MCF 10A (cell line): ENCODE results near the gene ZFHX3. TPM values are rescaled to one million over a fixed set of nuclear protein-coding genes. Genes with fewer than 3 reads are reported as not detected.

Source experiments
- BruUV-seq: library from RNA; stranded (reverse); fragments of 400-500 nt; replicated peaks from 2 replicates; lab custom pipeline; 2021; lab: Mats Ljungman, UMichigan
- CTCF ChIA-PET: fragments of 300-600 bp; sonication (Branson Sonifier 250); formaldehyde crosslinking; extraction: SDS; loops from one replicate; lab custom pipeline; 2021; ENCODE audit warnings: antibody characterized with exemption, inconsistent platforms; lab: Yijun Ruan, JAX
- POLR2A ChIA-PET: fragments of 300-600, 350-650 bp; sonication (Branson Sonifier 250); formaldehyde crosslinking; extraction: SDS; loops from one replicate; lab custom pipeline; 2020; ENCODE audit warnings: antibody characterized with exemption, inconsistent platforms; lab: Yijun Ruan, JAX
- DNase-seq: peaks from one replicate; pipeline ENCODE4 v3.0.0-alpha.2; 2018; ENCODE audit not compliant: unreplicated experiment
- H3K27ac Mint-ChIP-seq: one replicate; pipeline ENCODE4 v1.8.0; 2022; ENCODE audit warnings: mild to moderate bottlenecking, low read depth, mixed read lengths; ENCODE audit not compliant: unreplicated experiment
- H3K27me3 Mint-ChIP-seq: one replicate; pipeline ENCODE4 v1.8.0; 2022; ENCODE audit warnings: mixed read lengths; ENCODE audit not compliant: insufficient read depth, unreplicated experiment
- H3K36me3 Mint-ChIP-seq: one replicate; pipeline ENCODE4 v1.8.0; 2022; ENCODE audit warnings: mild to moderate bottlenecking, moderate library complexity, mixed read lengths; ENCODE audit not compliant: insufficient read depth, unreplicated experiment
- H3K4me1 Mint-ChIP-seq: one replicate; pipeline ENCODE4 v1.8.0; 2022; ENCODE audit warnings: mixed read lengths; ENCODE audit not compliant: insufficient read depth, unreplicated experiment
- H3K4me3 Mint-ChIP-seq: one replicate; pipeline ENCODE4 v1.8.0; 2022; ENCODE audit warnings: mild to moderate bottlenecking, moderate library complexity, mixed read lengths; ENCODE audit not compliant: unreplicated experiment
- H3K9me3 Mint-ChIP-seq: one replicate; pipeline ENCODE4 v1.8.0; 2022; ENCODE audit warnings: mixed read lengths; ENCODE audit not compliant: unreplicated experiment
- intact Hi-C: fragments of 100-400 bp; cut with micrococcal nuclease; formaldehyde crosslinking; loops from 2 replicates; pipeline ENCODE4 v1.14.1; 2022
- total RNA-seq: library from RNA; stranded (reverse); gene quantifications from 2 replicates; pipeline ENCODE4 v1.2.3, GENCODE V29; 2022
- TF ChIP-seq, protein P1 (sequence below): fragments of 200-600 bp; IDR thresholded peaks from one replicate; pipeline ENCODE4 v1.8.0; 2022; ENCODE audit warnings: antibody characterized with exemption, mild to moderate bottlenecking; ENCODE audit not compliant: unreplicated experiment

ZFHX3 gene
- total RNA-seq, 1 experiment from 2014 or later, result 27.4 TPM

DNA sequence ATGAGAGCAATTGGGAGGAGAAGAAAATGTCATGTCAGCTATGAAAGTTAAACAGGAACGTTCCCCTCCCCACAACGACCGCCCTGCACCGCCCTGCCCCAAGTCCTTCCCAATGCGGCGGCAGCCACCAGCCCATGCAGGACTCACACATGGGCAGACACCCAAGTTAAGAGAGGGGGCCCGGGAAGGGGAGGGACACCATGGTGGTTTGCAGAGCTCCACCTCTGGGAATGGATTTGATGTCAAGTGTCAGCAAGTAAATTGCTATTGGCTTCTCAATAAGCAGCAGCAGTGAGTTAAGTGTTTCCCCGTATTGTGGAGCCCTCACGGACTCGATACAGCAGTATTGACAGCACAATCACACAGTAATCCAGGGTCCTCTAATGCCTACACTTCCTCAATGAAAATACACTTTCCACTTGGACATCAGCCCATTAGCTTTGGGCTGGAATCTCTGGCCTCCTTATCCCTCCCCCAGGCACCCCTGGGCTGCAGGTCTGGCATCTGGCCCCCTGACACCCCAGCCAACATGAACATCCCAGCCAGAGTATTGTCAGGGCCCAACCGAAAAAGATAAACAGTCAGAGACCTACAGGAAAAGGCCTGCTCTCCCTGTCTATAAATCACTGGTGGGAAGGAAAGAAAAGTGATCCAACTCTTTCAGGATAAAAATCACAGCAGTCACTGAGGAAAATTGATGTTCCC lies 22.6 kb downstream of the ZFHX3 start:
- intact Hi-C loops, result no loop called here
- Mint-ChIP-seq H3K27me3 (no peaks in the 10 kb centered on the region), H3K4me1 (peaks cover 16% of the 10 kb centered on the region), H3K9me3 (no peaks in the 10 kb centered on the region), H3K36me3 (peaks cover 12% of the 10 kb centered on the region), H3K4me3 (no peak overlapping the region), H3K27ac (no peak overlapping the region)
- CTCF ChIA-PET, result interaction anchor here (0.6 to 1.2 kb wide), 2 partner anchors 104 to 193 kb away, joined by 3 to 5 read pairs; no protein-coding TSS in a partner anchor
- POLR2A ChIA-PET, result no interaction called here
- TF ChIP-seq, protein P1, sequence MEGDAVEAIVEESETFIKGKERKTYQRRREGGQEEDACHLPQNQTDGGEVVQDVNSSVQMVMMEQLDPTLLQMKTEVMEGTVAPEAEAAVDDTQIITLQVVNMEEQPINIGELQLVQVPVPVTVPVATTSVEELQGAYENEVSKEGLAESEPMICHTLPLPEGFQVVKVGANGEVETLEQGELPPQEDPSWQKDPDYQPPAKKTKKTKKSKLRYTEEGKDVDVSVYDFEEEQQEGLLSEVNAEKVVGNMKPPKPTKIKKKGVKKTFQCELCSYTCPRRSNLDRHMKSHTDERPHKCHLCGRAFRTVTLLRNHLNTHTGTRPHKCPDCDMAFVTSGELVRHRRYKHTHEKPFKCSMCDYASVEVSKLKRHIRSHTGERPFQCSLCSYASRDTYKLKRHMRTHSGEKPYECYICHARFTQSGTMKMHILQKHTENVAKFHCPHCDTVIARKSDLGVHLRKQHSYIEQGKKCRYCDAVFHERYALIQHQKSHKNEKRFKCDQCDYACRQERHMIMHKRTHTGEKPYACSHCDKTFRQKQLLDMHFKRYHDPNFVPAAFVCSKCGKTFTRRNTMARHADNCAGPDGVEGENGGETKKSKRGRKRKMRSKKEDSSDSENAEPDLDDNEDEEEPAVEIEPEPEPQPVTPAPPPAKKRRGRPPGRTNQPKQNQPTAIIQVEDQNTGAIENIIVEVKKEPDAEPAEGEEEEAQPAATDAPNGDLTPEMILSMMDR, result no peak
- BruUV-seq, result no TSS peak
- no peak for DNase-seq

DNA sequence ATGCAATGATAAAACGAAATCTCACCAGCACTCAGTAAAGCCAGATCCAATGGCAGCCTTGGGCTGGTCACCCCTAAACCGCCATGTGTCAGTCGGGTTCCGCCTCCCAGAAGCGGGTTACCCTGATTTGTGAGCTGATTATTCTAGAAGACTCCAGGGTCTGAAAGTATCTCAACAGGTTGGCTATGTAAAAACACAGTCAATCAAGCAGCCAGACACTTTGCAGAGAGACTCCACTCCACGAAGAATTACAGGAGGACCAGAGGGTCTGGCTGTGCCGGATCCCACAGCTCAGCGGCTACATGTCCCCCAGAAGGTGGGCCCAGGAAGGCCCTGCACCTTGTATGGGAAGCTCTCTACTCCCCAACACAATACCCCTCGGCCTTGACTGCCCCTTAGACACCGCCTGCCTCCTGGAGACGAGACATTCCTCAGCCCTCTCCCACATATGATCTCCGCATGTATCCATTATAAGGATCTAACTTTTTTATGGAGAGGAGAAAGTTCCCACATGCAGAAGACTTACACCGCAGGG lies 23.3 kb downstream of the ZFHX3 start:
- H3K4me3 Mint-ChIP-seq, result no peak overlapping the region
- intact Hi-C loops, result no loop called here
- ChIA-PET POLR2A (no interaction called here), CTCF (interaction anchor here (0.6 to 1.2 kb wide), 3 partner anchors 22 to 192 kb away, joined by 3 to 5 read pairs (median 3); no protein-coding TSS in a partner anchor)
- no TSS peak for BruUV-seq
- no peaks in the 10 kb centered on the region for H3K27me3 Mint-ChIP-seq
- peaks cover 8% of the 10 kb centered on the region for H3K36me3 Mint-ChIP-seq
- TF ChIP-seq, protein P1, result no peak
- H3K9me3 Mint-ChIP-seq, result no peaks in the 10 kb centered on the region
- H3K27ac Mint-ChIP-seq, result no peak overlapping the region
- no peak for DNase-seq
- H3K4me1 Mint-ChIP-seq, result peaks cover 22% of the 10 kb centered on the region

DNA sequence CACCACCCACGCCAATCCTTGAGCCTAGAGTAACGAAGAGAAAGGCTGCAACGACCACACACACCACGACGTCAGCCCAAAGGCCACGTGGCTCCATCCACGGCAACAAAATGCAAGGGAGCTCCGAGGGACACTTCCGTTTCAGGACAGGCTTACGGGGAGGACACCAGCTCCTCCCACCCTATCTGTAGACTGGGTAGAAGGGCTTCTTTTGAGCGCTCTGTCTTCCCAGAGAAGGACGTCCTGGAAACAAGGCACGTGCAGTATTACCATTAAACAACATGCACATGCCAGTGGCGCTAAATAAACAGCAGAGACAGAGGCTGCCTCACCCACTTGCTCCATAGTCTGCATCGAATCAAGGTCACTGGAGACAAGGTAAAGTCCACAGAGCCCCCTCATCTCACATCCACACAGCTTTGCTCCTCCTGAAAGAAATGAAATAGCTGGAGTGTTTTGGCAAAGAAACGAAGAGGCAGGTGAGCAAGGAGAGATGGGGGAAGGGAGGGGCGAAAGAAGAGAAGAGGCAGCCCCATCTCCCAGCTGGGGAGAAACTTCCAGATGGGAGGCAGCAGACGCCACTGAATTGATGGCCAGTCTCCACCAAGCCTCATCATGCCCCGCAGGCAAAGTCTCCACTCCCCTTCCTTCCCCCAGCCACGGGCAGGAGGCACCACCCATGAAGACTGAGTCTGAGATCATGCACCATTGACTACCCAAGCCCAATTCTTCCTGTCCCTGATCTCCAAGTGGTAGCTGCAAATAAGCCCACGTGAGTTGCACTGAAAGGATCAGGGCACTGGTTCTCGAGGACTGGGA lies 24.0 kb downstream of the ZFHX3 start:
- no peak for DNase-seq
- ChIA-PET CTCF (interaction anchor here (0.6 to 1.2 kb wide), 3 partner anchors 23 to 308 kb away, joined by 3 to 5 read pairs (median 3); no protein-coding TSS in a partner anchor), POLR2A (no interaction called here)
- no peak overlapping the region for H3K4me3 Mint-ChIP-seq
- no peaks in the 10 kb centered on the region for H3K27me3 Mint-ChIP-seq
- no peaks in the 10 kb centered on the region for H3K9me3 Mint-ChIP-seq
- TF ChIP-seq, protein P1, result no peak
- peaks cover 13% of the 10 kb centered on the region for H3K36me3 Mint-ChIP-seq
- intact Hi-C loops, result no loop called here
- no peak overlapping the region for H3K27ac Mint-ChIP-seq
- no TSS peak for BruUV-seq
- peaks cover 28% of the 10 kb centered on the region for H3K4me1 Mint-ChIP-seq

DNA sequence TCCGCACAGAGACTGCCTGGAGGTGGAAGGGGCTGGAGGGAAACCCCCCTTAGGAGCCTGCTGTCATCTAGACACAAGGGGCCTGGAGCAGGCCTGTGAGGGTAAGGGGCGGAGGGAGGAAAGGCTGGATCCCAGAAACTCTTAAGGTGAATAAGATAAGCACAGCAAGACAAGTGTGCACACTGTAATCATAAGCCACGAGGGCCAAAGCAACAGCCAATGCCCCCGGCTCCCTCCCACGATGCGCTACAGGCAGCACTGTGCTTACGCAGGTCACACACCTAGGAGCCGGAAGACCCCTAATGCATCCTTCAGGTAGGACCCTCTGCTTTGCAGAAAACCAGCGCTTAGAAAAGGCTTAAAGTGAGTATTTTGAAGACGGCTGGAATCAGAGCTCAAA lies 24.6 kb downstream of the ZFHX3 start:
- no TSS peak for BruUV-seq
- Mint-ChIP-seq H3K9me3 (no peaks in the 10 kb centered on the region), H3K27ac (no peak overlapping the region), H3K36me3 (peaks cover 13% of the 10 kb centered on the region), H3K4me1 (peaks cover 27% of the 10 kb centered on the region), H3K27me3 (no peaks in the 10 kb centered on the region), H3K4me3 (no peak overlapping the region)
- TF ChIP-seq, protein P1, result no peak
- POLR2A ChIA-PET, result interaction anchor here (0.6 kb wide), 1 partner anchor 17 kb away, joined by 3 read pairs; no protein-coding TSS in a partner anchor
- intact Hi-C loops, result no loop called here
- no peak for DNase-seq
- CTCF ChIA-PET, result no interaction called here
